ENCODE measurements around the gene ANKZF1.

The ANKZF1 gene

GRCh38 chr2:219282943-219283581 is 53.5 kb downstream of the ANKZF1 start:
- DNase-seq (ENCODE audit: low spot score): no peak

- DNase-seq (ENCODE audit: low spot score): no peak
Measured at GRCh38 chr2:219284501-219285372, 55.1 kb downstream of the ANKZF1 start.

- no peak for DNase-seq (ENCODE audit: low spot score)
Measured at GRCh38 chr2:219285373-219285735, 55.7 kb downstream of the ANKZF1 start.

GRCh38 chr2:219285894-219286425 is 56.4 kb downstream of the ANKZF1 start:
- peak; percentile 78 for DNase-seq (ENCODE audit: low spot score)
